Chondrocyte (in vitro differentiated cells): ENCODE results near the gene FOXP1. TPM values are rescaled to one million over a fixed set of nuclear protein-coding genes. Genes with fewer than 3 reads are reported as not detected.

Experiments
- DNase-seq: peaks from one replicate; pipeline ENCODE4 v3.0.0; 2021; ENCODE audit warnings: mixed read lengths, low spot score
- H3K27ac Mint-ChIP-seq: one replicate; pipeline ENCODE4 v1.8.0; 2021; ENCODE audit warnings: mild to moderate bottlenecking, moderate library complexity, mixed read lengths; ENCODE audit not compliant: unreplicated experiment
- H3K27me3 Mint-ChIP-seq: 2 replicates; pipeline ENCODE4 v1.8.0; 2021; ENCODE audit warnings: low read depth, mixed read lengths
- H3K36me3 Mint-ChIP-seq: 2 replicates; pipeline ENCODE4 v1.8.0; 2021; ENCODE audit warnings: low read depth, mixed read lengths
- H3K4me1 Mint-ChIP-seq: 2 replicates; pipeline ENCODE4 v1.8.0; 2021; ENCODE audit warnings: low read depth, mild to moderate bottlenecking, mixed read lengths
- H3K4me3 Mint-ChIP-seq: one replicate; pipeline ENCODE4 v1.8.0; 2021; ENCODE audit warnings: mild to moderate bottlenecking, moderate library complexity, mixed read lengths; ENCODE audit not compliant: unreplicated experiment
- H3K9me3 Mint-ChIP-seq: 2 replicates; pipeline ENCODE4 v1.8.0; 2021; ENCODE audit warnings: low read depth, mixed read lengths
- total RNA-seq: library from RNA; stranded (reverse); gene quantifications from 3 replicates; pipeline ENCODE4 v1.2.1, GENCODE V29; 2021
- TF ChIP-seq, protein P1 (sequence below): fragments of 200-600 bp; sonication (generic); IDR thresholded peaks from 2 replicates; pipeline ENCODE4 v1.5.0; 2021; ENCODE audit warnings: antibody characterized with exemption, mild to moderate bottlenecking, moderate library complexity

FOXP1 gene
- total RNA-seq, 1 donor from 2014 or later = 206 TPM

DNA sequence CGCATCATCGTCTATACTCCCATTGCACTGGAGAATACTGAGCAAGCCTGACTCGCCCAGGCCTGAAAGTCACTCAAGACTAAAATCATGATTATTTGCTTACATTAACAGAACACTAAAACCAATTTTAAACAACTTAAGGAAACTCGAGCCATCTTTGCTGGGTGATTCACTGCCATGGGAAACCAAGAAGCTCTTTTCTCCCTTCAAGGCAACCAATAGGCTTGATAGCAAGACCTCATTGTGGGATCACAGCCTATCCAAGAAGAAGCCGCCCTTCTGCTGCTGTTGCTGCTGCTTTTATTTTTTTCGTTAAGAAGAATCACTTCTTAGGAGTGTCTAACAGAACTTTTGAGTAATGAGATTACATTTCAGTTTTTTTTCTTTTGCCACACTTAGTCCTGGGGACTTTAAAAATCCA lies 479.4 kb downstream of the FOXP1 start:
- Mint-ChIP-seq H3K36me3 (peaks cover 2% of the 10 kb centered on the region), H3K4me1 (peaks cover 92% of the 10 kb centered on the region), H3K9me3 (no peaks in the 10 kb centered on the region), H3K4me3 (peak overlapping the region; percentile 27), H3K27ac (peak overlapping the region; percentile 97), H3K27me3 (no peaks in the 10 kb centered on the region)
- TF ChIP-seq, protein P1, sequence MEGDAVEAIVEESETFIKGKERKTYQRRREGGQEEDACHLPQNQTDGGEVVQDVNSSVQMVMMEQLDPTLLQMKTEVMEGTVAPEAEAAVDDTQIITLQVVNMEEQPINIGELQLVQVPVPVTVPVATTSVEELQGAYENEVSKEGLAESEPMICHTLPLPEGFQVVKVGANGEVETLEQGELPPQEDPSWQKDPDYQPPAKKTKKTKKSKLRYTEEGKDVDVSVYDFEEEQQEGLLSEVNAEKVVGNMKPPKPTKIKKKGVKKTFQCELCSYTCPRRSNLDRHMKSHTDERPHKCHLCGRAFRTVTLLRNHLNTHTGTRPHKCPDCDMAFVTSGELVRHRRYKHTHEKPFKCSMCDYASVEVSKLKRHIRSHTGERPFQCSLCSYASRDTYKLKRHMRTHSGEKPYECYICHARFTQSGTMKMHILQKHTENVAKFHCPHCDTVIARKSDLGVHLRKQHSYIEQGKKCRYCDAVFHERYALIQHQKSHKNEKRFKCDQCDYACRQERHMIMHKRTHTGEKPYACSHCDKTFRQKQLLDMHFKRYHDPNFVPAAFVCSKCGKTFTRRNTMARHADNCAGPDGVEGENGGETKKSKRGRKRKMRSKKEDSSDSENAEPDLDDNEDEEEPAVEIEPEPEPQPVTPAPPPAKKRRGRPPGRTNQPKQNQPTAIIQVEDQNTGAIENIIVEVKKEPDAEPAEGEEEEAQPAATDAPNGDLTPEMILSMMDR = no peak
- no peak for DNase-seq

- peaks cover 2% of the 10 kb centered on the region for H3K36me3 Mint-ChIP-seq
- H3K27me3 Mint-ChIP-seq = no peaks in the 10 kb centered on the region
- no peaks in the 10 kb centered on the region for H3K9me3 Mint-ChIP-seq
- no peak for DNase-seq
- TF ChIP-seq, protein P1 = no peak
- H3K4me1 Mint-ChIP-seq = peaks cover 89% of the 10 kb centered on the region
- peak overlapping the region; percentile 27 for H3K4me3 Mint-ChIP-seq
- H3K27ac Mint-ChIP-seq = peak overlapping the region; percentile 97
Measured at GRCh38 chr3:71103430-71103921, 480.1 kb downstream of the FOXP1 start.

DNA sequence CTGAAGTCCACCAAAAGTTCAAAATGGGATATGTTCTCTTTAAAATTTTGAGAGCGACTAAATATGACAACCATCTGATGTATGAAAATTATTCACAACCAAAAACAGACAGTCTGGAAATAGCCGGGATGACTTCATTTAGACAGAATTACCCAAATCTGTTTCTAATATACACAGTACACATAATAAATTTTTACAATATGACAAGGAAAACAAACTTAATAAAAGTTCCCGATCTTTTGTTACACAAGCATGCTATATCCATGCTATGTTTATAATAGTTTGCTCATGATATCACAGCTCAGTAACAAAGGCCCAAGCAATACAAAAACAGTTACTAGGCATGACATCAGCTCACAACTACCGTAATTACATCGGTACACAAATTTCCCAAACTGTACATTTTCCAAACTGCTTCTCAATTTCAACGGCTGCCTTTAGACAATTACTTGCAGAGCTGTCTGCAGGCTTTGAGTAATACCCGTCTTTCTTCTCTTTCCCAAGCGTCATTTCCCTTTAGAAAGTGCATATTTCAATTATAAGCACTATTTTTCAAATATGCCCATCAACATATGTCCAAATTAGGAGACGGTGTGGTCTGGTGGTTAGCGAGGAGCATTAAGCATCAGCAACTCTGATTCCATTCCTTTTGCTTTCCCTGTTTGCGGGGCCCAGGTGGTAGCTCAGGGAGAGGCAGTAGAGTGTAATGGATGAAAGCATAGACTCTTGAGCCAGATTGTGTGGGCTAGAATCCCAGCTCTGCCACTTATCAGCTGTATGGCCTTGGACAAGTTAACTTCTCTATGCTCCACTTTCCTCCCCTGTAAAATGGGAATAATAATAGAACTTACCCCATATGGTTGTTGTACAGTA lies 481.2 kb downstream of the FOXP1 start:
- peak overlapping the region; percentile 97 for H3K27ac Mint-ChIP-seq
- TF ChIP-seq, protein P1 = no peak

GRCh38 chr3:71101626-71102025 lies 481.9 kb downstream of the FOXP1 start:
- DNase-seq = no peak
- no peaks in the 10 kb centered on the region for H3K9me3 Mint-ChIP-seq
- peak overlapping the region; percentile 97 for H3K27ac Mint-ChIP-seq
- peaks cover 2% of the 10 kb centered on the region for H3K36me3 Mint-ChIP-seq
- H3K4me1 Mint-ChIP-seq = peaks cover 77% of the 10 kb centered on the region
- TF ChIP-seq, protein P1 = no peak
- H3K4me3 Mint-ChIP-seq = peak overlapping the region; percentile 44
- H3K27me3 Mint-ChIP-seq = no peaks in the 10 kb centered on the region

More for the DNA sequence above, 481.2 kb downstream of the FOXP1 start:
- Mint-ChIP-seq H3K4me1 (peaks cover 81% of the 10 kb centered on the region), H3K4me3 (peak overlapping the region; percentile 44), H3K36me3 (peaks cover 2% of the 10 kb centered on the region), H3K27me3 (no peaks in the 10 kb centered on the region), H3K9me3 (no peaks in the 10 kb centered on the region)
- no peak for DNase-seq

GRCh38 chr3:71101014-71101413 lies 482.5 kb downstream of the FOXP1 start:
- Mint-ChIP-seq H3K9me3 (no peaks in the 10 kb centered on the region), H3K27ac (peak overlapping the region; percentile 97), H3K27me3 (no peaks in the 10 kb centered on the region), H3K36me3 (peaks cover 2% of the 10 kb centered on the region), H3K4me3 (peak overlapping the region; percentile 44), H3K4me1 (peaks cover 76% of the 10 kb centered on the region)
- TF ChIP-seq, protein P1 = no peak
- DNase-seq = no peak
